Measurements from ENCODE around the gene CHRNA1. TPM values are rescaled to one million over a fixed set of nuclear protein-coding genes. Genes with fewer than 3 reads are reported as not detected.

The CHRNA1 gene
- total RNA-seq, 1 experiment from 2014 or later, result not detected

DNA sequence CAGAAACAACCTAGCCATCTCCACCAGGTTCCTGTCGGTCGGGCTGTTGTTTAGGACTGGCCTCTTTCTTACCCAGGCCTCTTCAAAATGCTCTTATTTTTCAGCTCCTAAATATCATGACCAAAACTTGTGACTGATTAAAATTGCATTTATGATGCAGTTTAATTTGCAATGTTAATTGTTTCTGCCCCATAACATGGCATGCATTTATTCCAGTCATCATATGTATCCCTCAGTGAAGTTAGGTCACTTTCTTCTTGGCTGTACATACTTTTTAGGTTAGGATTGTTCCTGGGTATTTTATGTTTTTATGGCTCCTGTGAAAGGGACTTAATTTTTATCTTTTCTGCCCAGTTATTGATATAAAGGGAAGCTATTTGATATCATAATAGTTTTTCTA is 50.6 kb downstream of the CHRNA1 start:
- no peaks in the 10 kb centered on the region; a peak in 1 of 5 replicates for H3K9me3 Mint-ChIP-seq
- H2AK5ac ChIP-seq (ENCODE audit: insufficient read length, low read length), result no peak overlapping the region
- H3K56ac ChIP-seq (ENCODE audit: insufficient read length, low read depth, low read length), result no peak overlapping the region
- no peaks in the 10 kb centered on the region for H3K79me1 ChIP-seq (ENCODE audit: insufficient read depth, low read depth, low read length, poor library complexity, severe bottlenecking)
- no peak overlapping the region for H2BK5ac ChIP-seq (ENCODE audit: insufficient read length, low read length)
- H3K27me3 Mint-ChIP-seq (ENCODE audit: low read depth), result no peaks in the 10 kb centered on the region
- no peaks in the 10 kb centered on the region for H3K4me1 ChIP-seq (ENCODE audit: insufficient read depth, low read length)
- no peak overlapping the region for H3K23ac ChIP-seq (ENCODE audit: insufficient read length, low read depth, low read length)
- H4K5ac ChIP-seq (ENCODE audit: insufficient read length, low read depth, low read length), result no peak overlapping the region
- H2AFZ ChIP-seq (ENCODE audit: low read length), result no peak overlapping the region
- H3K79me2 ChIP-seq (ENCODE audit: insufficient read depth, low read length), result no peaks in the 10 kb centered on the region
- H2BK120ac ChIP-seq (ENCODE audit: low read depth, low read length, poor library complexity, severe bottlenecking), result no peak overlapping the region
- DNase-seq, result no peak
- no CpG with 5 or more reads among the region's 2 CpGs for whole genome bisulfite sequencing (ENCODE audit: extremely low coverage, insufficient read length, low lambda C conversion rate)
- H2BK20ac ChIP-seq (ENCODE audit: low read depth, low read length, poor library complexity, severe bottlenecking), result no peak overlapping the region
- H2BK12ac ChIP-seq (ENCODE audit: insufficient read length, low read depth, low read length), result no peak overlapping the region
- no peak overlapping the region for H3K27ac ChIP-seq (ENCODE audit: insufficient read length, low read depth, low read length)
- no peak overlapping the region for H3K18ac ChIP-seq (ENCODE audit: insufficient read length, low read depth, low read length)
- H3K4ac ChIP-seq (ENCODE audit: low read depth, low read length), result no peak overlapping the region
- H3T11ph ChIP-seq (ENCODE audit: low read length), result no peak overlapping the region
- no peak overlapping the region for H3K9ac ChIP-seq (ENCODE audit: extremely low read depth, insufficient read length, low read length)
- H3K4me1 Mint-ChIP-seq, result no peaks in the 10 kb centered on the region
- no peak overlapping the region for H3K4me3 Mint-ChIP-seq
- no peaks in the 10 kb centered on the region; a peak in 1 of 7 replicates for H3K36me3 Mint-ChIP-seq (ENCODE audit: insufficient read depth in 1 of 3, low read depth in 3 of 3)
- H4K8ac ChIP-seq (replicated peaks; ENCODE audit: insufficient read length, low read depth, low read length), result no peak overlapping the region
- TF ChIP-seq, protein P1, sequence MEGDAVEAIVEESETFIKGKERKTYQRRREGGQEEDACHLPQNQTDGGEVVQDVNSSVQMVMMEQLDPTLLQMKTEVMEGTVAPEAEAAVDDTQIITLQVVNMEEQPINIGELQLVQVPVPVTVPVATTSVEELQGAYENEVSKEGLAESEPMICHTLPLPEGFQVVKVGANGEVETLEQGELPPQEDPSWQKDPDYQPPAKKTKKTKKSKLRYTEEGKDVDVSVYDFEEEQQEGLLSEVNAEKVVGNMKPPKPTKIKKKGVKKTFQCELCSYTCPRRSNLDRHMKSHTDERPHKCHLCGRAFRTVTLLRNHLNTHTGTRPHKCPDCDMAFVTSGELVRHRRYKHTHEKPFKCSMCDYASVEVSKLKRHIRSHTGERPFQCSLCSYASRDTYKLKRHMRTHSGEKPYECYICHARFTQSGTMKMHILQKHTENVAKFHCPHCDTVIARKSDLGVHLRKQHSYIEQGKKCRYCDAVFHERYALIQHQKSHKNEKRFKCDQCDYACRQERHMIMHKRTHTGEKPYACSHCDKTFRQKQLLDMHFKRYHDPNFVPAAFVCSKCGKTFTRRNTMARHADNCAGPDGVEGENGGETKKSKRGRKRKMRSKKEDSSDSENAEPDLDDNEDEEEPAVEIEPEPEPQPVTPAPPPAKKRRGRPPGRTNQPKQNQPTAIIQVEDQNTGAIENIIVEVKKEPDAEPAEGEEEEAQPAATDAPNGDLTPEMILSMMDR (conservative IDR thresholded peaks at IDR 0.05), result no peak
- no peak overlapping the region for H3K4me2 ChIP-seq (ENCODE audit: insufficient read depth, insufficient read length, low read length)
- H3K27ac Mint-ChIP-seq, result no peak overlapping the region
- H3K27me3 ChIP-seq (ENCODE audit: insufficient read depth, low read length), result no peaks in the 10 kb centered on the region
- no peaks in the 10 kb centered on the region for H3K23me2 ChIP-seq (ENCODE audit: insufficient read length, low read depth, low read length, poor library complexity, severe bottlenecking)
- no peaks in the 10 kb centered on the region for H4K20me1 ChIP-seq (ENCODE audit: control insufficient read depth, insufficient read depth, insufficient read length)
- no peaks in the 10 kb centered on the region for H3K9me3 ChIP-seq (ENCODE audit: control insufficient read depth, low read depth, low read length)
- H4K91ac ChIP-seq (ENCODE audit: insufficient read length, low read depth, low read length), result no peak overlapping the region
- no peak overlapping the region for H2BK15ac ChIP-seq (ENCODE audit: low read depth, low read length)
- no peak overlapping the region for H3K14ac ChIP-seq (ENCODE audit: insufficient read depth, low read length)

Data from H9 (cell line).